ENCODE data around the gene STX8.

DNA sequence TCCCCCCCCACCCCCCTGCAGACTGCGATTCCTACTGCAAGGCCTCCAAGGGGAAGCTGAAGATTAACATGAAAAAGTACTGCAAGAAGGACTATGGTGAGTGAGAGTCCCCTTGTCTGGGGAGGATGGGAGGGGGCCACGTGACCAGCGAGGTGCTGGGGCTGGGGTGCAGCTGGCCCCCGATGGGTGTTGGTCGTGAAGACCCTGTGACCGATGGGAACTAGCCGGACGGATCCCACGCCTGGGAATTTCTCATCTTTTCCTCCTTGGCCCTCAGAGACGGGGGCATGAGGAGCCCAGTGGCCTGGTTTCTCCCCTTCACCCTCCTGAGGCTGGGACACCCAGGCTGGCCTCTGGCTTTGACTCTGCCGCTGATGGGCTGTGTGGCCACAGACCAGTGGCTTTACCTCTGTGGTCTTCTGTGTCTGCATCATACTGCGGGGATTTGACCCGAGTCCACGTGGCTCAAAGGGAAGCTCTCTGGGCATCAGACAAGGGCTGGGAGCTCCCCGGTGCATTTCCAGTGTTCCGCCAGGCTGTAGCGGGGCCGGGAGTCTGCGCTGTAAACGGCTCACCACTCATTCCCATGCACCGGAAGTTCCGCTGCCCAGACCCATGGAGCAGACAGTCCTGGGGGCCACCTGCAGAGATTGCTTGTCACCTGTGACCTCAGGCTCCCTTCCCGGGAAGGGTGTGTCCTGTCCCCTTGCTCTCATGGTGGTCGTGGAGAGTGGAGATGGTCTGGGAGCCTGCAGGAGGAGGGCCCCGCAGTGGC is 354.3 kb downstream of the STX8 start:
- TF ChIP-seq SP1 (IDR thresholded peaks at IDR 0.05): no peak
- TF ChIP-seq BHLHE40 (IDR thresholded peaks at IDR 0.05; ENCODE audit: borderline replicate concordance): no peak
- no peak for TF ChIP-seq PKNOX1 (IDR thresholded peaks at IDR 0.05)
- no peak for TF ChIP-seq FOXM1 (IDR thresholded peaks at IDR 0.05; ENCODE audit: borderline replicate concordance)
- TF ChIP-seq FOXK2 (IDR thresholded peaks at IDR 0.05): no peak
- TF ChIP-seq ZNF384 (IDR thresholded peaks at IDR 0.05): no peak
- no peak for TF ChIP-seq ELF4 (IDR thresholded peaks at IDR 0.05)
- no peak for TF ChIP-seq FOXA1 (IDR thresholded peaks at IDR 0.05)
